H1 (cell line): ENCODE measurements around the gene TXLNG. TPM values are rescaled to one million over a fixed set of nuclear protein-coding genes. Genes with fewer than 3 reads are reported as not detected.

Source experiments
- CTCF ChIA-PET: fragments of 300-600 bp; sonication (Branson Sonifier 250); formaldehyde crosslinking; loops from one replicate; lab custom pipeline; 2021; ENCODE audit not compliant: partially characterized antibody; lab: Charles Lee
- POLR2A ChIA-PET: fragments of 300-600 bp; sonication (Branson Sonifier 250); formaldehyde crosslinking; loops from one replicate; lab custom pipeline; 2021; ENCODE audit warnings: inconsistent platforms; ENCODE audit not compliant: partially characterized antibody; lab: Charles Lee
- DNase-seq, 2 experiments: peaks; one replicate each; pipeline versions ENCODE4 v3.0.0 to v3.0.0-alpha.2; 2010 to 2022; ENCODE audit warnings: low spot score in 2 of 2, low read depth in 1 of 2, mixed read lengths in 1 of 2
- FAIRE-seq: peaks from 2 replicates; lab custom pipeline; 2011; peaks lifted over from hg19 to GRCh38; lab: Jason Lieb, UNC
- H2AFZ ChIP-seq: 2 replicates; pipeline ENCODE4 v1.8.1; 2012; ENCODE audit warnings: low read length, inconsistent platforms
- H2AK5ac ChIP-seq: 2 replicates; pipeline ENCODE4 v1.6.1; 2013; ENCODE audit warnings: low read depth, low read length
- H2BK120ac ChIP-seq: replicated peaks from 2 replicates; pipeline ENCODE3; 2013; ENCODE audit warnings: low read depth, low read length, inconsistent platforms
- H2BK12ac ChIP-seq: 2 replicates; pipeline ENCODE4 v1.6.1; 2013; ENCODE audit warnings: low read depth, low read length
- H2BK15ac ChIP-seq: 2 replicates; pipeline ENCODE4 v1.6.1; 2013; ENCODE audit warnings: low read length
- H2BK20ac ChIP-seq: 2 replicates; pipeline ENCODE4 v1.6.1; 2013; ENCODE audit warnings: low read length
- H2BK5ac ChIP-seq: 2 replicates; pipeline ENCODE4 v1.6.1; 2013; ENCODE audit warnings: low read depth, low read length
- H3K14ac ChIP-seq: 2 replicates; pipeline ENCODE4 v1.6.1; 2013; ENCODE audit warnings: inconsistent platforms; ENCODE audit not compliant: insufficient read length
- H3K18ac ChIP-seq: 2 replicates; pipeline ENCODE4 v1.6.1; 2013; ENCODE audit warnings: low read length; ENCODE audit errors: extremely low read depth
- H3K23ac ChIP-seq: 2 replicates; pipeline ENCODE4 v1.6.1; 2013; ENCODE audit warnings: inconsistent platforms; ENCODE audit not compliant: insufficient read length
- H3K23me2 ChIP-seq: 2 replicates; pipeline ENCODE4 v1.6.1; 2013; ENCODE audit warnings: low read depth, low read length
- H3K27ac ChIP-seq: 2 replicates; pipeline ENCODE4 v1.6.1; 2011; ENCODE audit warnings: low read depth, low read length, inconsistent platforms
- H3K27me3 ChIP-seq, 4 experiments: replicated peaks in 1 of 4; 1 replicate in 1 of 4; 2 replicates in 3 of 4; pipeline versions ENCODE4 v1.6.1 to v1.8.1; 2011 to 2013; ENCODE audit warnings: low read length in 3 of 4, mild to moderate bottlenecking in 3 of 4, inconsistent platforms in 2 of 4, mixed read lengths in 2 of 4, moderate library complexity in 1 of 4; ENCODE audit not compliant: control insufficient read depth in 3 of 4, insufficient read depth in 3 of 4; ENCODE audit errors: extremely low read depth in 1 of 4
- H3K36me3 ChIP-seq, 4 experiments: 2 replicates each; pipeline versions ENCODE4 v1.6.1 to v1.8.1; 2011 to 2013; ENCODE audit warnings: mild to moderate bottlenecking in 4 of 4, low read length in 3 of 4, moderate library complexity in 2 of 4, control low read depth in 1 of 4, inconsistent platforms in 1 of 4; ENCODE audit not compliant: insufficient read depth in 4 of 4, control insufficient read depth in 2 of 4
- H3K4ac ChIP-seq: replicated peaks from 2 replicates; pipeline ENCODE3; 2013; ENCODE audit warnings: low read length, low read depth, mixed read lengths, inconsistent platforms; ENCODE audit not compliant: insufficient read length
- H3K4me1 ChIP-seq, 4 experiments: replicated peaks in 1 of 4; 1 replicate in 1 of 4; 2 replicates in 3 of 4; pipeline versions ENCODE4 v1.6.1 to v1.8.1; 2011 to 2013; ENCODE audit warnings: low read length in 3 of 4, inconsistent platforms in 2 of 4, mixed read lengths in 1 of 4; ENCODE audit not compliant: insufficient read depth in 4 of 4, control insufficient read depth in 3 of 4
- H3K4me2 ChIP-seq, 2 experiments: 2 replicates each; pipeline versions ENCODE4 v1.6.1 to v1.8.1; 2011 to 2013; ENCODE audit warnings: low read depth in 2 of 2, low read length in 2 of 2, control low read depth in 1 of 2, inconsistent platforms in 1 of 2, mild to moderate bottlenecking in 1 of 2; ENCODE audit not compliant: insufficient read depth in 1 of 2
- H3K4me3 ChIP-seq, 4 experiments: fragments of 200-600, 300-600 bp in 1 of 4; sonication (generic), shearing (Covaris generic), sonication (Bioruptor Twin) in 1 of 4; 2 replicates each; pipeline versions ENCODE4 v1.5.1 to v1.8.1; 2011 to 2016; ENCODE audit warnings: low read length in 4 of 4, low read depth in 3 of 4, control low read depth in 2 of 4, inconsistent platforms in 2 of 4, mild to moderate bottlenecking in 2 of 4, mixed read lengths in 1 of 4, moderate library complexity in 1 of 4; ENCODE audit not compliant: insufficient read depth in 2 of 4; ENCODE audit errors: extremely low read depth in 1 of 4
- H3K56ac ChIP-seq: replicated peaks from 2 replicates; pipeline ENCODE3; 2013; ENCODE audit warnings: low read depth, mild to moderate bottlenecking, mixed read lengths, low read length, inconsistent platforms; ENCODE audit not compliant: insufficient read length
- H3K79me1 ChIP-seq: 2 replicates; pipeline ENCODE4 v1.6.1; 2013; ENCODE audit warnings: low read depth, low read length, control low read depth
- H3K79me2 ChIP-seq, 2 experiments: 2 replicates each; pipeline versions ENCODE4 v1.6.1 to v1.8.1; 2012 to 2013; ENCODE audit warnings: low read length in 2 of 2, mild to moderate bottlenecking in 2 of 2, inconsistent platforms in 1 of 2; ENCODE audit not compliant: insufficient read depth in 2 of 2, control insufficient read depth in 1 of 2
- H3K9ac ChIP-seq, 4 experiments: replicated peaks in 1 of 4; 1 replicate in 1 of 4; 2 replicates in 3 of 4; pipeline versions ENCODE4 v1.6.1 to v1.8.1; 2011 to 2013; ENCODE audit warnings: low read depth in 3 of 4, low read length in 3 of 4, control low read depth in 2 of 4, mild to moderate bottlenecking in 2 of 4, moderate library complexity in 2 of 4, inconsistent platforms in 1 of 4; ENCODE audit errors: extremely low read depth in 1 of 4
- H3K9me3 ChIP-seq, 2 experiments: 2 replicates each; pipeline versions ENCODE4 v1.6.1 to v1.8.1; 2012 to 2013; ENCODE audit warnings: mild to moderate bottlenecking in 2 of 2, moderate library complexity in 2 of 2, control low read depth in 1 of 2, inconsistent platforms in 1 of 2, low read depth in 1 of 2, low read length in 1 of 2, mixed read lengths in 1 of 2; ENCODE audit not compliant: insufficient read depth in 2 of 2
- H4K20me1 ChIP-seq, 2 experiments: replicated peaks in 1 of 2; 2 replicates each; pipeline versions ENCODE3 to v1.8.1; 2011 to 2013; ENCODE audit warnings: inconsistent platforms in 2 of 2, low read length in 2 of 2, mild to moderate bottlenecking in 1 of 2; ENCODE audit not compliant: insufficient read depth in 2 of 2, control insufficient read depth in 1 of 2
- H4K5ac ChIP-seq: 2 replicates; pipeline ENCODE4 v1.6.1; 2013; ENCODE audit warnings: low read length, low read depth, mixed read lengths, inconsistent platforms; ENCODE audit not compliant: insufficient read length
- H4K8ac ChIP-seq: 2 replicates; pipeline ENCODE4 v1.8.0; 2013; ENCODE audit warnings: mild to moderate bottlenecking, moderate library complexity, low read length, inconsistent platforms; ENCODE audit not compliant: insufficient read depth; ENCODE audit errors: extremely low read depth
- H4K91ac ChIP-seq: replicated peaks from 2 replicates; pipeline ENCODE3; 2013; ENCODE audit warnings: low read length, mixed read lengths, inconsistent platforms; ENCODE audit not compliant: insufficient read length
- CBX8 ChIP-seq: fragments of 300-800, 300-1000 bp; sonication (generic); IDR thresholded peaks from 2 replicates; pipeline ENCODE4 v1.7.1; 2016; ENCODE audit warnings: low read depth, low read length, borderline replicate concordance
- CHD2 ChIP-seq: IDR thresholded peaks from 2 replicates; pipeline ENCODE4 v1.6.1; 2012; ENCODE audit warnings: low read length, improper control_type of control experiment
- FOSL1 ChIP-seq: IDR thresholded peaks from 2 replicates; pipeline ENCODE4 v1.6.1; 2011; ENCODE audit warnings: mild to moderate bottlenecking, low read depth, low read length, moderate library complexity; ENCODE audit not compliant: insufficient read depth
- HDAC2 ChIP-seq, 2 experiments: fragments of 300-600 bp in 1 of 2; sonication (generic) in 1 of 2; IDR thresholded peaks; 2 replicates each; pipeline ENCODE4 v1.6.1; 2011 to 2012; ENCODE audit warnings: low read depth in 2 of 2, low read length in 2 of 2, mild to moderate bottlenecking in 2 of 2, moderate library complexity in 2 of 2, borderline replicate concordance in 1 of 2, inconsistent platforms in 1 of 2
- JUND ChIP-seq: IDR thresholded peaks from 2 replicates; pipeline ENCODE4 v1.6.1; 2011; ENCODE audit warnings: mild to moderate bottlenecking, improper control_type of control experiment, low read length
- KDM4A ChIP-seq: IDR thresholded peaks from one replicate; pipeline ENCODE4 v1.7.1; 2012; ENCODE audit warnings: low read depth, mild to moderate bottlenecking, moderate library complexity, low read length, inconsistent platforms; ENCODE audit not compliant: severe bottlenecking
- RNF2 ChIP-seq: fragments of 200-900, 300-1000 bp; sonication (generic); IDR thresholded peaks from 2 replicates; pipeline ENCODE4 v1.7.1; 2016; ENCODE audit warnings: borderline replicate concordance, low read depth, mild to moderate bottlenecking, antibody characterized with exemption, low read length; ENCODE audit not compliant: poor library complexity, severe bottlenecking; ENCODE audit errors: missing control alignments
- RXRA ChIP-seq: IDR thresholded peaks from 2 replicates; pipeline ENCODE4 v1.6.1; 2011; ENCODE audit warnings: low read depth, mild to moderate bottlenecking, low read length, moderate library complexity; ENCODE audit not compliant: insufficient read depth
- SUZ12 ChIP-seq: fragments of 200-600 bp; sonication (generic); IDR thresholded peaks from 2 replicates; pipeline ENCODE4 v1.6.1; 2012; ENCODE audit warnings: mild to moderate bottlenecking, inconsistent platforms, low read length, moderate library complexity, mixed read lengths
- TAF7 ChIP-seq: optimal IDR thresholded peaks from 2 replicates; pipeline ENCODE3; 2011; ENCODE audit warnings: low read depth, mild to moderate bottlenecking, inconsistent platforms, low read length, moderate library complexity, borderline replicate concordance
- TBP ChIP-seq: IDR thresholded peaks from 2 replicates; pipeline ENCODE4 v1.6.1; 2011; ENCODE audit warnings: low read depth, low read length, improper control_type of control experiment
- ZNF274 ChIP-seq: IDR thresholded peaks from 2 replicates; pipeline ENCODE4 v1.7.0; 2012; ENCODE audit warnings: low read length, borderline replicate concordance; ENCODE audit errors: extremely low read depth
- WGBS, 2 experiments: shearing (Covaris generic) in 1 of 2; methylation state at CpG; one replicate each; pipeline versions ENCODE4 v1.1.6 to v1.1.7; 2013 to 2015; ENCODE audit warnings: low lambda C conversion rate in 2 of 2, mixed read lengths in 2 of 2, inconsistent platforms in 1 of 2, low coverage in 1 of 2, missing lambda C conversion rate in 1 of 2; ENCODE audit not compliant: insufficient replicate concordance in 2 of 2, insufficient coverage in 1 of 2, insufficient read length in 1 of 2; ENCODE audit errors: extremely low coverage in 1 of 2, missing lambda C conversion rate in 1 of 2; 5-methylcytosine and 5-hydroxymethylcytosine counted together
- polyA plus RNA-seq, 7 experiments: library from polyadenylated mRNA; depleted of rRNA in 3 of 7; stranded (reverse) in 5 of 7; unstranded in 2 of 7; fragments of >200 nt in 5 of 7; fragments of 200-250 nt in 2 of 7; gene quantifications; 1 replicate in 5 of 7; 2 replicates in 1 of 7; 4 replicates in 1 of 7; pipeline versions ENCODE4 v1.2.1 to v1.2.3, GENCODE V29; 2011 to 2013; ENCODE audit warnings: missing spikeins in 2 of 7, mixed read lengths in 2 of 7
- total RNA-seq: library from RNA; stranded (reverse); fragmentation: NEBNext Ultra II Directional; extraction: Animal tissue kit (Norgen Biotek cat#: 25700); gene quantifications from 2 replicates; pipeline ENCODE4 v1.2.1, GENCODE V29; 2021
- TF ChIP-seq, protein P1 (sequence below): IDR thresholded peaks from 2 replicates; pipeline ENCODE4 v1.6.1; 2012; ENCODE audit warnings: inconsistent platforms

TXLNG gene
- total and polyA plus RNA-seq, 2 of the 8 experiments (the other 6 are each of a cell fraction or from before 2014, with no cell fraction given): 32.9 to 42.9 TPM

DNA sequence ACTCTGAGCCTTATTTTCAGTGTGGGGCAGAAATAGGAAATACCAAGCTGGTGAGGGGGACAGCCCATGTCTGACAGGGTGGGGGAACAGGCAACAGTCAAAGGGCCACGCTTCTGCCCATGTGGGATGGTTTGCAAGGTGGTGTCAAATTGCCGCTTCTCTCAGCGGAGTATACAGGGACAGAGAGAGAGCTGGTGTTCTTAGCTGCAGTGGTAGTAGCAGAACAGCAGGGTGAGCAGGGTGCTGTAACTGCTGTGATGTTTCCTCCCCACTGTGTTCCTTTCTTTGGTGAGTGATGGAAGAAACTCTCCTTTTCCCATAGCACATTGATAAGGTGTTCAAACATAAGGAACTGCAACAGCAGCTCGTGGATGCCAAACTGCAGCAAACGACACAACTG lies 46.0 kb downstream of the TXLNG start:
- H2AK5ac ChIP-seq: no peak overlapping the region
- no peak overlapping the region for H3K4me2 ChIP-seq
- H2AFZ ChIP-seq: no peak overlapping the region
- no peak overlapping the region for H2BK5ac ChIP-seq
- no peaks in the 10 kb centered on the region for H3K27me3 ChIP-seq
- FAIRE-seq (no peak), DNase-seq (no peak)
- H4K91ac ChIP-seq: no peak overlapping the region
- no peaks in the 10 kb centered on the region; the same call in 1 of the 2 replicates for H3K23me2 ChIP-seq
- peaks cover 8 to 57% (median 29%) of the 10 kb centered on the region in 4 experiments for H3K36me3 ChIP-seq
- H3K9me3 ChIP-seq: no peaks in the 10 kb centered on the region
- no peak overlapping the region for H3K27ac ChIP-seq
- no peak overlapping the region for H3K56ac ChIP-seq
- no peak overlapping the region for H3K4me3 ChIP-seq
- no peak overlapping the region for H2BK20ac ChIP-seq
- no peak overlapping the region for H2BK120ac ChIP-seq
- no peak overlapping the region for H2BK15ac ChIP-seq
- no peak overlapping the region for H4K8ac ChIP-seq
- no peaks in the 10 kb centered on the region for H4K20me1 ChIP-seq
- H3K14ac ChIP-seq: no peak overlapping the region
- no peak overlapping the region for H2BK12ac ChIP-seq
- no peak overlapping the region for H3K18ac ChIP-seq
- H3K23ac ChIP-seq: no peak overlapping the region
- 96% methylated on average over 3 of the region's 5 CpGs; no CpG with 5 or more reads in 1 of the 2 experiments for WGBS, 2 experiments
- no peak overlapping the region for H3K9ac ChIP-seq
- H3K4me1 ChIP-seq: peaks cover 0 to 2% (median 0%) of the 10 kb centered on the region in 4 experiments; a peak in 2 of 7 replicates
- H3K79me1 ChIP-seq: no peaks in the 10 kb centered on the region; the same call in 1 of the 2 replicates
- ChIA-PET POLR2A (interaction anchor here (1.0 to 1.5 kb wide), 2 partner anchors 14 to 113 kb away, joined by 3 to 5 read pairs; no protein-coding TSS in a partner anchor), CTCF (interaction anchor here (1.1 kb wide), 1 partner anchor 24 kb away, joined by 3 read pairs; no protein-coding TSS in a partner anchor)
- no peak overlapping the region for H4K5ac ChIP-seq
- no peaks in the 10 kb centered on the region for H3K79me2 ChIP-seq
- no peak overlapping the region for H3K4ac ChIP-seq
- no peak for TF ChIP-seq TBP
- TF ChIP-seq CHD2: no peak
- no peak for TF ChIP-seq RXRA
- TF ChIP-seq FOSL1: no peak
- TF ChIP-seq RNF2: no peak
- no peak for TF ChIP-seq ZNF274
- TF ChIP-seq, protein P1, sequence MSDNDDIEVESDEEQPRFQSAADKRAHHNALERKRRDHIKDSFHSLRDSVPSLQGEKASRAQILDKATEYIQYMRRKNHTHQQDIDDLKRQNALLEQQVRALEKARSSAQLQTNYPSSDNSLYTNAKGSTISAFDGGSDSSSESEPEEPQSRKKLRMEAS: no peak
- no peak for TF ChIP-seq KDM4A
- TF ChIP-seq CBX8: no peak
- no peak for TF ChIP-seq TAF7
- no peak for TF ChIP-seq SUZ12
- TF ChIP-seq JUND: no peak
- no peak for TF ChIP-seq HDAC2 (IDR thresholded peaks at IDR 0.05; ENCODE audit: borderline replicate concordance in 1 of 2, low read depth in 2 of 2, low read length in 2 of 2)
